ENCODE data around the gene ZNF625.
A peak's percentile ranks its signal among the peaks of the same experiment; 100 is the strongest.

The ZNF625 gene

GRCh38 chr19:12156223-12157058 is at the start of gene ZNF625:
Gene ZNF625, minus strand, starts transcription at chr19:12156734. Its CDS starts 176 bp downstream, at chr19:12156558.
- DNase-seq = no peak

- DNase-seq = no peak
These were observed 48.8 kb upstream of the ZNF625 start for GRCh38 chr19:12205296-12205695.

- peak; percentile 64 for DNase-seq
These were observed 45.7 kb upstream of the ZNF625 start for GRCh38 chr19:12202250-12202649.

GRCh38 chr19:12199757-12200419 is 43.4 kb upstream of the ZNF625 start:
- DNase-seq = no peak

- DNase-seq = no peak
These were observed 41.6 kb upstream of the ZNF625 start for GRCh38 chr19:12198136-12198535.

GRCh38 chr19:12194827-12195731 is 38.5 kb upstream of the ZNF625 start:
- peak; percentile 66 for DNase-seq

GRCh38 chr19:12187625-12188024 is 31.1 kb upstream of the ZNF625 start:
- no peak for DNase-seq

- no peak for DNase-seq
These were observed 23.8 kb upstream of the ZNF625 start for GRCh38 chr19:12180377-12180776.

GRCh38 chr19:12166626-12167025 is 10.1 kb upstream of the ZNF625 start:
- no peak for DNase-seq

- no peak for DNase-seq
These were observed 7.3 kb upstream of the ZNF625 start for GRCh38 chr19:12163826-12164225.

- peak; percentile 92 for DNase-seq
These were observed 6.6 kb upstream of the ZNF625 start, which contains the start of gene ZNF136 for GRCh38 chr19:12162882-12163806. Gene ZNF136, plus strand, starts transcription at chr19:12163096. Its CDS starts 108 bp downstream, at chr19:12163204.

GRCh38 chr19:12162513-12162881 is 6.0 kb upstream of the ZNF625 start:
- DNase-seq = no peak

GRCh38 chr19:12159773-12160414 is 3.4 kb upstream of the ZNF625 start:
- DNase-seq = no peak

- DNase-seq = no peak
These were observed 1.1 kb downstream of the ZNF625 start for GRCh38 chr19:12155324-12155860.

GRCh38 chr19:12145348-12145747 is 11.2 kb downstream of the ZNF625 start:
- DNase-seq = no peak

- no peak for DNase-seq
These were observed 15.2 kb downstream of the ZNF625 start for GRCh38 chr19:12141405-12141736.

GRCh38 chr19:12140545-12141404 is 15.8 kb downstream of the ZNF625 start:
- DNase-seq = peak; percentile 85

- peak; percentile 87 for DNase-seq
These were observed 16.5 kb downstream of the ZNF625 start, which contains the start of gene ZNF20 for GRCh38 chr19:12139885-12140544. Gene ZNF20, minus strand, starts transcription at chr19:12140350. Its CDS starts 168 bp downstream, at chr19:12140182.

GRCh38 chr19:12139269-12139668 is 17.3 kb downstream of the ZNF625 start:
- DNase-seq = no peak

Measured in activated CD4-positive, alpha-beta T cell treated with anti-CD3 and anti-CD28 coated beads, Interleukin-2, amount 50 U/mL, for 1 hour (primary cell).